ENCODE results near the gene ARHGAP21. TPM values are rescaled to one million over a fixed set of nuclear protein-coding genes. Genes with fewer than 3 reads are reported as not detected.

Gene ARHGAP21
- total RNA-seq, 4 donors from 2014 or later: 25.9 to 43.4 (median 34.3) TPM

GRCh38 chr10:24603333-24603732, 120.4 kb downstream of the ARHGAP21 start:
- TF ChIP-seq CTCF (IDR thresholded peaks at IDR 0.05) (no peak), POLR2A (IDR thresholded peaks at IDR 0.05) (no peak), POLR2AphosphoS5 (IDR thresholded peaks at IDR 0.05) (no peak), EP300 (IDR thresholded peaks at IDR 0.05) (no peak)
- no peak for DNase-seq (ENCODE audit: low spot score in 2 of 2)
- H3K27ac ChIP-seq: no peak overlapping the region
- no peaks in the 10 kb centered on the region for H3K9me3 ChIP-seq
- H3K27me3 ChIP-seq: no peaks in the 10 kb centered on the region
- WGBS: 70% methylated on average over 2 of the region's 2 CpGs
- no peak overlapping the region for H3K4me3 ChIP-seq
- H3K36me3 ChIP-seq: peaks cover 61% of the 10 kb centered on the region
- no peaks in the 10 kb centered on the region for H3K4me1 ChIP-seq

- 95% methylated on average over 3 of the region's 3 CpGs for WGBS
- Histone ChIP-seq H3K4me3 (no peak overlapping the region), H3K27me3 (no peaks in the 10 kb centered on the region), H3K27ac (no peak overlapping the region), H3K9me3 (no peaks in the 10 kb centered on the region), H3K36me3 (peaks cover 93% of the 10 kb centered on the region), H3K4me1 (no peaks in the 10 kb centered on the region)
- TF ChIP-seq EP300 (IDR thresholded peaks at IDR 0.05) (no peak), POLR2AphosphoS5 (IDR thresholded peaks at IDR 0.05) (no peak), POLR2A (IDR thresholded peaks at IDR 0.05) (no peak), CTCF (IDR thresholded peaks at IDR 0.05) (no peak)
- no peak for DNase-seq (ENCODE audit: low spot score in 2 of 2)
Measured at GRCh38 chr10:24597961-24598360, 125.7 kb downstream of the ARHGAP21 start.

GRCh38 chr10:24597426-24597825, 126.3 kb downstream of the ARHGAP21 start:
- H3K4me3 ChIP-seq: no peak overlapping the region
- H3K9me3 ChIP-seq: no peaks in the 10 kb centered on the region
- 86% methylated on average over 7 of the region's 7 CpGs for WGBS
- DNase-seq (ENCODE audit: low spot score in 2 of 2): no peak
- no peaks in the 10 kb centered on the region for H3K27me3 ChIP-seq
- no peak overlapping the region for H3K27ac ChIP-seq
- TF ChIP-seq CTCF (IDR thresholded peaks at IDR 0.05): no peak
- TF ChIP-seq POLR2AphosphoS5 (IDR thresholded peaks at IDR 0.05): no peak
- no peak for TF ChIP-seq EP300 (IDR thresholded peaks at IDR 0.05)
- no peak for TF ChIP-seq POLR2A (IDR thresholded peaks at IDR 0.05)
- peaks cover 93% of the 10 kb centered on the region for H3K36me3 ChIP-seq
- H3K4me1 ChIP-seq: no peaks in the 10 kb centered on the region

- no peaks in the 10 kb centered on the region for H3K9me3 ChIP-seq
- H3K27ac ChIP-seq: no peak overlapping the region
- H3K36me3 ChIP-seq: peaks cover 94% of the 10 kb centered on the region
- TF ChIP-seq POLR2AphosphoS5 (IDR thresholded peaks at IDR 0.05): no peak
- no peak for TF ChIP-seq EP300 (IDR thresholded peaks at IDR 0.05)
- no peak for TF ChIP-seq POLR2A (IDR thresholded peaks at IDR 0.05)
- no peak for TF ChIP-seq CTCF (IDR thresholded peaks at IDR 0.05)
- H3K4me3 ChIP-seq: no peak overlapping the region
- H3K4me1 ChIP-seq: no peaks in the 10 kb centered on the region
- H3K27me3 ChIP-seq: no peaks in the 10 kb centered on the region
- no peak for DNase-seq (ENCODE audit: low spot score in 2 of 2)
- 94% methylated on average over 11 of the region's 11 CpGs for WGBS
Measured at GRCh38 chr10:24596217-24596930, 127.3 kb downstream of the ARHGAP21 start.

GRCh38 chr10:24590697-24591457, 132.8 kb downstream of the ARHGAP21 start:
- Histone ChIP-seq H3K9me3 (no peaks in the 10 kb centered on the region), H3K27me3 (no peaks in the 10 kb centered on the region), H3K27ac (no peak overlapping the region), H3K4me3 (no peak overlapping the region), H3K4me1 (no peaks in the 10 kb centered on the region), H3K36me3 (peaks cover 94% of the 10 kb centered on the region)
- DNase-seq (ENCODE audit: low spot score in 2 of 2): no peak
- no peak for TF ChIP-seq CTCF (IDR thresholded peaks at IDR 0.05)
- no peak for TF ChIP-seq POLR2A (IDR thresholded peaks at IDR 0.05)
- no peak for TF ChIP-seq EP300 (IDR thresholded peaks at IDR 0.05)
- TF ChIP-seq POLR2AphosphoS5 (IDR thresholded peaks at IDR 0.05): no peak
